A549 treated with AZD9567 at 1 μM for 4 hours (cell line): ENCODE measurements around the gene FUBP1. TPM values are rescaled to one million over a fixed set of nuclear protein-coding genes. Genes with fewer than 3 reads are reported as not detected.

ENCODE experiments used
- total RNA-seq: library from RNA; stranded (reverse); fragments of 200-300 nt; extraction: Qiagen RNA extraction; gene quantifications from 5 replicates; pipeline ENCODE4 v1.2.3, GENCODE V29; 2022; ENCODE audit not compliant: insufficient read depth

FUBP1 gene
- 85.5 to 132 TPM (median 100 TPM) in 5 replicates for total RNA-seq

GRCh38 chr1:77978969-77979876 lies at the start of gene FUBP1:
Gene FUBP1, minus strand, starts transcription at chr1:77979072. Its CDS starts 68 bp downstream, at chr1:77979004.

GRCh38 chr1:78004719-78005447 lies 26.0 kb upstream of the FUBP1 start, which contains the start of gene DNAJB4:
Gene DNAJB4, plus strand, starts transcription at chr1:78004939. Its CDS starts 172 bp downstream, at chr1:78005111.

Other genes starting within 250 kb of the FUBP1 start
- gene USP33, start 219.2 kb downstream of the FUBP1 start, total RNA-seq = 14.9 to 19.6 TPM (median 19.1 TPM) in 5 replicates
- gene MIGA1, start 199.4 kb downstream of the FUBP1 start, total RNA-seq = 5.0 to 7.3 TPM (median 6.9 TPM) in 5 replicates
- 4.6 to 8.6 TPM (median 5.2 TPM) in 5 replicates for gene NEXN, start 90.4 kb downstream of the FUBP1 start, total RNA-seq
- 30.0 to 39.3 TPM (median 36.8 TPM) in 5 replicates for gene DNAJB4, start 25.9 kb upstream of the FUBP1 start, total RNA-seq
- 0.02 to 0.04 TPM (median 0.03 TPM) in 3 of 5 replicates, not detected in the others for gene GIPC2, start 66.9 kb upstream of the FUBP1 start, total RNA-seq